GM18861 (cell line): ENCODE results near the gene DCBLD2.

ENCODE experiments used
- ATAC-seq: cut with Tn5 transposase; IDR thresholded peaks from one replicate; pipeline ENCODE4 v1.9.1; 2021; ENCODE audit not compliant: unreplicated experiment

DCBLD2 gene, protein sequence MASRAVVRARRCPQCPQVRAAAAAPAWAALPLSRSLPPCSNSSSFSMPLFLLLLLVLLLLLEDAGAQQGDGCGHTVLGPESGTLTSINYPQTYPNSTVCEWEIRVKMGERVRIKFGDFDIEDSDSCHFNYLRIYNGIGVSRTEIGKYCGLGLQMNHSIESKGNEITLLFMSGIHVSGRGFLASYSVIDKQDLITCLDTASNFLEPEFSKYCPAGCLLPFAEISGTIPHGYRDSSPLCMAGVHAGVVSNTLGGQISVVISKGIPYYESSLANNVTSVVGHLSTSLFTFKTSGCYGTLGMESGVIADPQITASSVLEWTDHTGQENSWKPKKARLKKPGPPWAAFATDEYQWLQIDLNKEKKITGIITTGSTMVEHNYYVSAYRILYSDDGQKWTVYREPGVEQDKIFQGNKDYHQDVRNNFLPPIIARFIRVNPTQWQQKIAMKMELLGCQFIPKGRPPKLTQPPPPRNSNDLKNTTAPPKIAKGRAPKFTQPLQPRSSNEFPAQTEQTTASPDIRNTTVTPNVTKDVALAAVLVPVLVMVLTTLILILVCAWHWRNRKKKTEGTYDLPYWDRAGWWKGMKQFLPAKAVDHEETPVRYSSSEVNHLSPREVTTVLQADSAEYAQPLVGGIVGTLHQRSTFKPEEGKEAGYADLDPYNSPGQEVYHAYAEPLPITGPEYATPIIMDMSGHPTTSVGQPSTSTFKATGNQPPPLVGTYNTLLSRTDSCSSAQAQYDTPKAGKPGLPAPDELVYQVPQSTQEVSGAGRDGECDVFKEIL

DNA sequence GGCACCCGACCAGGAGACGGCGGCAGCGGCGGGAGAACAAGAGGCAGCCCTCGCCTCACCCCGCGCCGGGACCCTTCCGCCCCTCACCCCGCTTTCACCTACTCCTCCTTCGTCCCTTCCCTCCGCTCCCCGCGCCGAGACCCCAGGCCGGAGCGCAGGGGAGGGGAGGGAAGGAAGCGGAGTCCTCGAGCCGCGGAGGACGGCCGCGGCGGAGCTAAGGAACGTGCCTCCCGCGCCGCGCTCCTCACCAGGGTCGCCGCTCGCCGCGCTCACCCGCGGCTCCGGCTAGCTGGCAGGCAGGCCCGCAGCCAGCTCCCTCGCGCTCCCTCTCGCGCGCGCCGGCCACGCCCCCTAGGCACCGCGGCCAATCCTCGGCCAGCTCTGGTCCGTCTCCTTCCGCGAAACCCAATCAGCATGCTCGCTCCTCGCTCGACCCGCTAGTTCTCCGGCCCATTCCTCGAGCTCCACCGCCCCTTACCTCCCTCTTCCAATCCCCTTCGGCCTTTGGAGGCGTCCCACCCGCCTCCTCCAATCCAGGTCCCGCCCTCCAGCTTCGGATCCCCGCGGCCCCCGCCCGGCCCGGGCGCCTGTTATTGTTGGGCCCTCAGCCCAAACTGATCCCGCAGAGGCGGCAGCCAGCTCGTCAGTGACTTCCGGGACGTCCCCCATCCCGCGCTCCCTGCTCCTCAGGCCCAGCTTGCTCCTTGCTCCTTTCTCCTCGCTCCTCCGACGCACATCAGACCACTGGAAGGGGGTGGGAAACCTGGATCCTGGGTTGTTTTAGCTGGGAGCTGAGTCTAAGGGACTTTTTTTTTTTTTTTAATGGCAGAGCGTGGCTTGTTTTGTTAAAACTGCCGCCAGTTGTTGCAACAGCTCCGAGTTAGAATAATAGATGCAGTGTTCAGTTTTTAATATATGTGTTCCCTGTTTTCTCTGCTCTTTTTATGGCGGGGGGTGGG, at the start of gene DCBLD2:
Gene DCBLD2, minus strand, starts transcription at position 304 of the 959 bp plus-strand sequence. CDS start 369 bp downstream, outside the sequence.
- ATAC-seq: peak; percentile 100

DNA sequence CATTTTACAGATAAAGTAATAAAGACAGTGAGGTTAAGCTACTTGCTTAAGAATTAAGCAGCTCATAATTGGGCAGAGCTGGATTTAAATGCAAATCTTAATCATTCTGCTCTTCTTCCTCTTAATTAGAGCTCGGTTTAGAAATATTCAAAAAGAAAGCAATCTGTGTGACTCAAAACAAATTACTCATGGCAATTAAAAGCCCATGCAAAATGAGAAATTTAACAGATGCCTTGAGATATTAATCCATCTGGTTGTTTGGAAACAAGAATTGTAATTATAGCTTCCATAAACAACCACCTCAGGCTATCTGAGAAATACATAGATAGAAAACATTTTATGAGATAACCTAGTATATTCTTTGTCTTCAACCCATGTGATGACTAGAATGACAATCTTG, 44.2 kb upstream of the DCBLD2 start:
- no peak for ATAC-seq

DNA sequence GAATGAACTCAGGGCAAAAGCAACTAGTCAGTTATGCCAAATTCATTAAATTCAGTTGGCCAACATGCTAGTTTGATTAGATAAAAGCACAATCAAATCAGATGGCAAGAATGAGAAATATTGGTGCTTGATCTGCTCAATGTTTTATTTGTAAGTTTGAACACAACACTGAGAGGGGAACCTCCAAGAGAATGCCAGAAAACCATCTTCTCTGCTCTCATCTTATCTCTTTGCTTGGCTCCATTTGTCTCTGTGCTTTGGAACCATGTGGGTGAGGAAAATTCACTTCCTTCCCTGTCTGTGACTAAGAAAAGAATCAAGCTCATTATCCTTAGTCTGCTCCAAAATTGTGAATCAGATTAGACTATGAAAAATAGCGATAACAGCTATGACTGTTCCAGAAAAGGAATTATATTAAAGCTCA, 43.6 kb upstream of the DCBLD2 start:
- ATAC-seq: no peak

DNA sequence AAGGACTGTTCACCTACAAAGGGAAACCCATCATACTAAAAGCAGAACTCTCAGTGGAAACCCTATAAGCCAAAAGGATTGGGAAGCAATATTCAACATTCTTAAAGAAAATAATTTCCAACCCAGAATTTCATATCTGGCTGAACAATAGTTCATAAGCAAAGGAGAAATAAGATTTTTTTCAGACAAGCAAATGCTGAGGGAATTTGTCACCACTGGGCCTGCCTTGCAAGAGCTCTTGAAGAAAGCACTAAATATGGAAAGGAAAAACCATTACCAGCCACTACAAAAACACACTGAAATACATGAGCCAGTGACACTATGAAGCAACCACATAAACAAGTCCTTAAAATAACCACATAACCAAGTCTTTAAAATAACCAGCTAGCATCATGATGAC, 28.9 kb upstream of the DCBLD2 start:
- no peak for ATAC-seq

DNA sequence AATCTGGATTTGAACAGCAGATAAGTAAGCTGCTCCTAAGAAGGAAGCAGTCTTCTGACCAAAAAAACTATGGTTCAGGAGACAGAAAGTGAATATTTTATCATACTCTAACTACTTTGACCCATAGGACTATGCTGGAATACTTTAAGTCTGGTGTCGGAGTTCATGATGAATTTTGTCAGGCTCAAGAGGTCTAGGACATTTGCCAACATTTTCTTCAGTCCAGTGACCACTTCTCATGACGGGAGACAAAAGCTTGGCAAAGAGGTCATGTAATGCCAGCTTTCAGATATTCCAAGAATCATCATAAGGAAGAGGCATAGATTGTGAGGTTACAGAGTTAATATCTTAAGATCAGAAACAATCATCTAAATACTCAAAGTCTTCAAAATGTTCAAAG, 20.5 kb upstream of the DCBLD2 start:
- no peak for ATAC-seq

DNA sequence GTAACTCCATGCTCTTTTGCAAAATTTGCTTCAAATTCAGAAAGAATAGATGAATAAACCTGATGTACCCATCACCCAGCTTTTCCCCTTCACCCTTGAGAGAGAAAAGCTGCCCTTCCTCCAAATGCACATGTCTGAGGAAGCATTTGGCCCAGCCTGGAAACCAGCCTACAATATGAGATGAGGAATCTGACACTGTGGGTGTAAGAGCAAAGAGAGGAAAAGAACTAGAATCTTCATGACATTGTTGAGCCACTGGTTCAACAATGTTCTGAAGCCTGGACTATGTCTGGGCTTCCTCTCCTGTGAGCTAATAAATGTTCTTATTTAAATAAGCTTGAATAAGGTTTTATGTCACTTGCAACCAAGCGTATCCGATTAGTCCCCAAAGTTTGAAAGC, 18.7 kb upstream of the DCBLD2 start:
- ATAC-seq: no peak

DNA sequence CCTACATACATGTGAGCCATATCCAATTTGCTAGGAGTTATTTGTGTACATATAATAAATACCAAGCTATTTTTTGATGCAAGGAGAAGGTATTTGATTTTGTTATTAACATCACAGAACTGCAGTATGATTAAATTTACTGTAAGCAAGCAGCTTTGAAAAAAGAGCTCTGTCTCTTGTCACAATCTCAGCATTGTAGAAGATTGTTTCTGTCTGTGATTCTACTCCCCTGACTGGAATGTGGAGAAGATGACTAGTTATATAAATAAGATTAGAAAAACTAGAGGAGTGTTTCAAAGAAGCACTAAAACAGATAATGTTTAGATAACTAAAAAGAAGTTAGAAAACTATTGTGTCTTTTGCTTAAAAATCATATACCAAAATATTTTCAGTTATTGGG, 17.1 kb upstream of the DCBLD2 start:
- no peak for ATAC-seq

DNA sequence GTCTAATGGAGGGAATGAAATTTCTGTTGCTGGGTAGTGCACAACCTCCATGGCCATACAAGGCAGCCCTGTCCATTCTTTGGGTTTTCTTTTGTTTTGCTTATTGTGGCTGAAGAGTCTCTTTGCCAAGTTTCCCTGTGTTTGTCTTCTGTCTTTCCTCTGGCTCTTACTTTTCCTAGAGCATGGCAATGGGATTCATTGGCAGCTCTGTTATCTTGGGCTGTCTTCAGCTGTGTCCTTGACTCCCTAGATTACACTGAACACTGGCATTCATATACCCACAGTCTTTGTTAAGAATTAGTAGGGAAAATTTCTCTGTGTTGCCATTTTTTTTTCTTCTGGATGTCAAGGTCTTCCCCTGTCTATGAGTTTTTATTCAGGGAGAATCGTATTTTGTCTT, 16.1 kb upstream of the DCBLD2 start:
- ATAC-seq: no peak

DNA sequence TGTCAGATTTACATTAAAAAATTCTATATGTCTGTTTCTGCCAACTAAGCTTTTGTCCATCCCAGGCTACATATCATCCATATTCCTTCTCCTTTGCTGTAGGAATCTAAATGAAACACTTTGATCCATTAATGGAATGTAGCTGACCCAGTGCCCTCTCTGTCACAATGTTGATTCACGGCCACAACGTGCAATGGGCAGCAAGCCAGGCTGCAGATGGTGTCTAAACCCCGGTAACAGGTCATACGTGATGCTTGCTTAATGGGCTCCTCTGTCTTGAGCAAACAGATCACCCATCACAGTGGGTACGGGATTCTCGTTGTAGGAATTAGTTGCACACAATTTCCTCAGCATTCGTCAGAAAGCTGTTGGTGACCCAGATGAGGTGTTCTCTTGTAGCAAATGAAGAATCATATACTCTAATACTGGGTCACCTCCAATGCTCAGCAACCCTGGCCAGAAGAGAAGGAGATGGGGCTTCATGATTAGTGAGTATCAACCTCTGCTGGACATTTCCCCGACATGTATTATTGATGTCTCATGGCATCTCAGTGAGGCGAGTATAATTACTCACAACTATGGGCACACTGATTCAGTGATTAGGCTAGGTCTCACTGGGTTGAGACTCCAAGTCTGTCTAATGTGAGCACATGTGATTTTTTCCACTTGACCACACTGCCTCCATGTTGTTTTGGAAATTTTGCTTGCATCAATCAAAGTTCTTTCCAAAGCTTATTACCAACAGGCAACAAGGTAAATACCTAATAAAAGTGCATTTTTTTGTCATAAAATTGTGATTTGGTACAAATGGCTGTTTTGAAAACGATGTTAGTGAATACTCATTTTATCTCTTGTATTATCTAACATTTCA, 12.9 kb upstream of the DCBLD2 start:
- ATAC-seq: no peak

DNA sequence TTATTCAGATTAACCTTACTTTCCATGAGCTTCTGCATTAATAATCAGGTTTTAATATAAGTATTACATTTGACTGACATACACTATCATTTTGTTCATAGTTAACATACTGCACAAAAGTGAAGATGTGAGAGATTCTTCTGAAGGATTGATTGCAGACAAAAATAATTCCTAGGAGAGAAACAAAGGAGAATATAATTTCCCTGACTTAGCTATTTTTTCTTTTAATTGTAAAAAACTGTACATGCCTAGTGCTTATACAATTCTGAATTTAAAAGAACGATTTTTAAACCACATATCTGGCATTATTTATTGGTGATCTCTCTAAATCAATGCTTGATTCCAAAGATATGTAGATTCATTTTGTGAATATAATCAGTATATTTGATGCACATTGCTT, 11.0 kb upstream of the DCBLD2 start:
- ATAC-seq: no peak

DNA sequence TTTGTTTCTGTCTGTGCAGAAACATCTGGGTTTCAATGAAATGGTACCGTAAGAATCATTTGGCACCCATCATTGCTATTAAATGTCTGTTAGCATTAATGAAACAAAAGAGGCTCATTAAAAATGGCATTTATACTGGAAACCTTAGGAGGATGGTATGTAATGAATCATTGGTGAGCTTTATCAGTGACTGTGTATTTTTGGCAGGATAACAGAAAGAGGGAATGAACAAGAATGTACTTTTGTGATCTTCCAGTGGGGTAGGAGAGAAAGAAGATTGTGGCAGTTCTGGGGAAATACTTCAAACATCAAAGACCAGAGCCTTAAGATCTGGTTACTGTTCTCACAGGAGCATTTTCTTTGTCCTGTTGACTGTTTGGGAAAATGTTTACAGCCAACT, 4.7 kb upstream of the DCBLD2 start:
- no peak for ATAC-seq

DNA sequence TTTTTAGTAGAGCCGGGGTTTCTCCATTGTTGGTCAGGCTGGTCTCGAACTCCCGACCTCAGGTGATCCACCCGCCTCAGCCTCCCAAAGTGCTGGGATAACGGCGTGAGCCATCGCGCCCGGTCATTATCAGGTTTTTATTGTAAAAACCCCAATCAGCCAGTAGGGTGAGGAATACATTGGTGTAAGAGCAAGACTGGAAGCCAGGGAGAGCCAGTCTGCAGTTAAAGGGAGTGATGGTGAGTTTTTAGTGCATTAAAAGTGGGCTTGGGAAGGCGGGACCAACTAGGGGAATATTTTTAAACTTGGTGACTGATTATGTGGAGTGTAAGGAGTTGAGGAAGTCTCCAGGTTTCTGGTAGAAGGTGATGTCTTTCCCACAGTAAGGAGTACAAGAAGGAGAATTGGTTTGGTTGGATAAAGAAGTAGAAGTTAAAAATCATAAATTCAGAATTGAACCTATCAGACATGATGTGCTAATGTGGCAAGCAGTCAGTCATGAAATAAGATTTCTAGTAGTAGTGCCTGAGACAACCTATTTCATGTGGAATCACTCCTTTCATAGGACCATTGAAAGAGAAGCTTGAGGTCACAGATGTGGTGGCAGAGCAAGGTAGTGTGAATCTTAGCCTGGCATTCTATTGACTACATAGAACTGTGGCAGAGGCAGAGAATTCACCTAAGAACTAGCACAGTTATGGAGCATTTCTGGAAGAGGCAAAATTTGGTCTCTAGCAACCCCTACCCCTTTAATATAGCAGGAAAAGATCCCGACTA, 2.4 kb upstream of the DCBLD2 start:
- ATAC-seq: no peak

DNA sequence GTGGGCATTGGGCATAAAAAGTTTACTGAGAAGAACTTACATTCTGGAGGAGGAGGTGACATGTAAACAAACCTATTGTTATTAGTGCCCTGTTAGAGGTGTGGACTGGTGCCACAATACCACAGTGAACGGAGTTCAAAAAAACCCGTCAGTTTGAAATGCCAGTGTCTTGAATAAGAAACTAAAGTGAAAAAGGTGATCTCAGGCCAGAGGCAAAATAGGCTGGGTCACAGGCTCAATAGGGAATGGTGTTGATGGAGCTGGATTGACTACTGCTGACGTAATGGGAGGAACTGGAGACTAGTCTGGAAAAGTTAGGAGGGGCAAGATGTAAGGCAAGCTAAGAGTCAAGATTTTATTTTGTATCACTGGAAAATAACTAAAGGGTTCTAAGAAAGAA, 1.6 kb upstream of the DCBLD2 start:
- no peak for ATAC-seq

DNA sequence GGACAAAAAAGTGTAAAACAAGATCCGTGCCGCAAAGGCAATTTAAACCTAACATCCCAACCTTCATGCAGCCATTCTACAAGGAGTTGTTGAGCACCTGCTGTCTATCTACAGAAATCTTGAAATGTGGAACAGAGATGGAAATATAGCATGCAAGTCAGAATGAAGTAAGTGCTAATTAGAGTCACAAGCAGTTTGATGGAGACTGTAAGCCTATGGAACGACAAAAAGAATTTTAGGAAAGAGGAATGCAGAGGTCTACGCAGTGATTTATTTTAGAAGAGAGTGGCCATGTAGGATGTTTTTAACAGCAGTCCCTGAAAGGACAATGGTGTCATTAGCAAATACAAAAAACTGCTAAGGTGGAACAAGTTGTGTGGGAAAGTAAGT, 851 bp upstream of the DCBLD2 start:
- ATAC-seq: no peak

DNA sequence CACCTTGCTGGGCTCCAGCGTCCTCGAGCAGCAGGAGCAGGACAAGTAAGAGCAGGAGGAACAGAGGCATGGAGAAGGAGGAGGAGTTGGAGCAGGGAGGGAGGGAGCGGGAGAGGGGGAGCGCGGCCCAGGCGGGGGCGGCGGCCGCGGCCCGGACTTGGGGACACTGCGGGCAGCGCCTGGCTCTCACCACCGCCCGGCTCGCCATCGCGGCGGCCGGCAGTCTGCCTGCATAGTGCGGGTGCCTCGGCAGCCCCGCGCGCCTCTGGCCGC, 440 bp downstream of the DCBLD2 start:
- no peak for ATAC-seq

DNA sequence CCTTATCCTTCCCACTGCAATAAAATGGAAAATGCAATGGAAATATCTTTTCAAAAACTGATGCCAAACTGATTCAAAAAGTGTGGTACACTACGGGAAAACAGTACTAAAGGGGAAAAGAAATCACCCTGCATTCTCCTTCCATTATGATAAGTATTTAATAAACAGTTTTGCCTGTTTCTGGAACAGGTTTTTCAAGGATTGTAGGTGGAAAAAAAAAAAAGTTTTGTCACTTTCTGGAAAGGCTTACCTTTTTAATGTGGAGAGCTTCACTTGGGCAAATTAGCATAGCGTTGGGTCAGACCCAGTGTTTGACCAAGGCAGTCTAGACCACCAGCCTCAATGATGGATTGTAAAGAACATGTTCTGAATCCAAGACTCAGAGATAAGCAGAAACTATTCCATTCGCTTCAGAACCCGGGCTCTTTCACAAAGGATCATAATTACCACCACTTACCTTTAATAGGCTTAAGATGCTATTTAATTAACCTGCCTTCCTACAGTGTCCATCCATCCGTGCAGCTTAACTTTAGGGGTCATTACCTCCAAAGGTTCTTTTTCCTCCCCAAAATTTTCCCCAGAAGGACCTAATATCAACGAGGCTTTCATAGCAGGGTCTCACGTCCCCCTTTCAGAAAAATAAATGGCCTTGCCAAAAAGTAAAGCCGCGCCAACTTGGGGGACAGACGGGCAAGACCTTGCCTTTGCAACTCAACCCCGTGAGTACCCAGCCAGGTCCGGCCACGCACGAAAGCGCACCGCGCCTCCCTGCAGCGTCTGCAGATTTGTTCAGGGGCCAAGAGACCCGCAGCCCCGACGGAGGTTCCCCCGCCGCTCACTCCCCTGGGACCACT, 1.0 kb downstream of the DCBLD2 start:
- no peak for ATAC-seq

DNA sequence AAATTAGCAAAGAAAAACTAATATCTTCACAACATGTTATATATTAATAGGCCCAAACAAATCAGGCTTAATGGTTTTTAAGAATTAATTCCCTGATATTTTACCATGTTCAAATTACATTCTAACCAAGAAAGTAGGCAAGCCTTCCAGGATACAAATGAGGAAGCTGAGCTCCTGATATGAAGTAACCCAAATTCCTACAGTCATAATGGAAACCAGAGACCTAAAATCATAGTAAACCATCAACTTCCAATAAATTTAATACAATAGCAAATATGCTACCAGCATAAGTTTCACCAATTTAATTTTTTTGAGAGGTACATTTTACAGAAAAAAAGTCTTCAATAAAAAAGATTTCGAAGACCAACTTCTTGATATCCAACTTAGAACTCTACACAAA, 3.8 kb downstream of the DCBLD2 start:
- no peak for ATAC-seq

DNA sequence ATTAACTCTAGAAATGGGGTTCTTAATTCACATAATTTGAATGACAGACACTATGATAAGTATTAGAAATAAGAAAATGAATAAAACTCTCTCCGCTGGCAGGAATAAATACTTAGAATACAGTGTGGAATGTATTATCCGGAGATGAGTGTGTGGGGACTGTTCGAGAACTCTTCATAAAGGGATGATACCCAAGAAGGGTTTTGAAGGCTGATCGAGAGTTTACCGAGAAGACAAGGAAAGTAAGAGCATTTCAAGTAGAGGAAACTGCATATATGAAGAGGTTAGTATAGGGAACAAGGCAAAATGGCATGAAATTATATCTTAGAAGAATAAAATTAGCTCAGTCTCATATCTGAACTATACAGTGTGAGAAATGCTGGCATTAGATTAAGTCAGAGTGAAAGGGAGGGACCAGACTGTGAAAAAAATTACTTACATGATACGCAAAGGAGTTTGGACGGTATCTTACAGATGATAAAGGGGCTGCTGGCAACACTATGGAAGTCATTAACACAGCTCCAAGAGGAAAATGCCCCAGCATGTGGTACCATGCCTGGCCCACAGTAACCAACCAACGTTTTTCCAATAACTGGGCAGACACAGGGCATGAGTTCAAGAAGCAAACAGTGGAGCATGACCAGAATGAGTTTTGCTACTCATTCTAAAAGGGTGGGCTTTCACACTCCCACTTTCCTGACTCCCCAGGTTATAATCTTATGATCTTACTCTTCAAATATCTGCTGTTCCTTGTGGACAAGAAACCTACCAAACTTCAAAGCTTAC, 6.5 kb downstream of the DCBLD2 start:
- ATAC-seq: no peak
